ENCODE results near the gene VGLL2. TPM values are rescaled to one million over a fixed set of nuclear protein-coding genes. Genes with fewer than 3 reads are reported as not detected.
"Not testable (repeated sequence)": the region's sequence is repeated elsewhere in the genome, so short reads cannot be mapped to it uniquely, and the experiment has no call there.

The VGLL2 gene
- total RNA-seq, 1 experiment from 2014 or later: not detected

- TF ChIP-seq ZNF121 (CRISPR knock-in tag; IDR thresholded peaks at IDR 0.05) (no peak), MXD4 (CRISPR knock-in tag; IDR thresholded peaks at IDR 0.05; ENCODE audit: borderline replicate concordance) (no peak)
Measured at GRCh38 chr6:117237561-117237960, 27.8 kb upstream of the VGLL2 start (continued).

- peak overlapping the region; percentile 89 for H3K4me3 Mint-ChIP-seq
- H3K27me3 Mint-ChIP-seq (ENCODE audit: low read depth); H3K4me1 Mint-ChIP-seq; H3K9me3 Mint-ChIP-seq; CTCF ChIA-PET; POLR2A ChIA-PET; ATAC-seq; H3K36me3 Mint-ChIP-seq; DNase-seq (ENCODE audit: low spot score): not testable (repeated sequence)
- H3K27ac Mint-ChIP-seq: peak overlapping the region; percentile 95
Measured at GRCh38 chr6:117244571-117244970, 20.8 kb upstream of the VGLL2 start.

GRCh38 chr6:117244979-117245378 is 20.4 kb upstream of the VGLL2 start:
- CTCF ChIA-PET; H3K27me3 Mint-ChIP-seq (ENCODE audit: low read depth); H3K4me1 Mint-ChIP-seq; H3K9me3 Mint-ChIP-seq; POLR2A ChIA-PET; H3K36me3 Mint-ChIP-seq; ATAC-seq: not testable (repeated sequence)
- H3K27ac Mint-ChIP-seq: peak overlapping the region; percentile 95
- peak overlapping the region; percentile 89 for H3K4me3 Mint-ChIP-seq
- DNase-seq (ENCODE audit: low spot score): peak; percentile 68

GRCh38 chr6:117253785-117254184 is 11.6 kb upstream of the VGLL2 start:
- H3K27me3 Mint-ChIP-seq (ENCODE audit: low read depth): peaks cover 13% of the 10 kb centered on the region
- ChIA-PET POLR2A (no interaction called here), CTCF (no interaction called here)
- ATAC-seq (no peak), DNase-seq (ENCODE audit: low spot score) (no peak)
- no peak overlapping the region for H3K27ac Mint-ChIP-seq
- no peaks in the 10 kb centered on the region for H3K4me1 Mint-ChIP-seq
- no peaks in the 10 kb centered on the region; the same call in 1 of the 2 replicates for H3K9me3 Mint-ChIP-seq
- H3K36me3 Mint-ChIP-seq: no peaks in the 10 kb centered on the region
- TF ChIP-seq NFE2L1 (CRISPR knock-in tag; IDR thresholded peaks at IDR 0.05) (no peak), NR1H2 (CRISPR knock-in tag; IDR thresholded peaks at IDR 0.05) (no peak), ELF4 (CRISPR knock-in tag; IDR thresholded peaks at IDR 0.05; ENCODE audit: low read depth) (no peak), SOX15 (CRISPR knock-in tag; IDR thresholded peaks at IDR 0.05) (no peak), ZNF232 (CRISPR knock-in tag; IDR thresholded peaks at IDR 0.05) (no peak), ZNF121 (CRISPR knock-in tag; IDR thresholded peaks at IDR 0.05) (no peak), TEAD1 (CRISPR knock-in tag; IDR thresholded peaks at IDR 0.05) (no peak), ZNF532 (CRISPR knock-in tag; IDR thresholded peaks at IDR 0.05; ENCODE audit: borderline replicate concordance) (no peak), CDX4 (CRISPR knock-in tag; IDR thresholded peaks at IDR 0.05; ENCODE audit: borderline replicate concordance) (no peak), MLX (CRISPR knock-in tag; IDR thresholded peaks at IDR 0.05) (no peak), PRRX2 (CRISPR knock-in tag; IDR thresholded peaks at IDR 0.05) (no peak), ARID4B (CRISPR knock-in tag; IDR thresholded peaks at IDR 0.05; ENCODE audit: borderline replicate concordance) (no peak), E2F5 (CRISPR knock-in tag; IDR thresholded peaks at IDR 0.05) (no peak), FOXP1 (CRISPR knock-in tag; IDR thresholded peaks at IDR 0.05; ENCODE audit: borderline replicate concordance) (no peak)
- H3K4me3 Mint-ChIP-seq: no peak overlapping the region

Data from WTC11 (cell line).